Measurements from ENCODE around the gene HPCAL1. TPM values are rescaled to one million over a fixed set of nuclear protein-coding genes. Genes with fewer than 3 reads are reported as not detected.

Gene HPCAL1
- total RNA-seq, 4 donors from 2014 or later = 34.5 to 54.2 (median 41.3) TPM

GRCh38 chr2:10332402-10333246 lies 29.9 kb downstream of the HPCAL1 start:
- Histone ChIP-seq H3K4me1 (peaks cover 30 to 47% (median 45%) of the 10 kb centered on the region in 4 donors), H3K9me3 (peaks cover 0 to 12% (median 0%) of the 10 kb centered on the region in 4 donors), H3K27me3 (no peaks in the 10 kb centered on the region), H3K4me3 (no peak overlapping the region), H3K36me3 (peaks cover 0 to 5% (median 0%) of the 10 kb centered on the region in 4 donors), H3K27ac (replicated peaks in 1 of 4) (peak overlapping the region in 1 of 4 donors; percentile 18)
- TF ChIP-seq EP300 (IDR thresholded peaks at IDR 0.05) (no peak), CTCF (IDR thresholded peaks at IDR 0.05) (no peak), POLR2A (IDR thresholded peaks at IDR 0.05; ENCODE audit: low read depth) (no peak), POLR2AphosphoS5 (IDR thresholded peaks at IDR 0.05) (no peak)
- no peak for DNase-seq (ENCODE audit: extremely low spot score)
- intact Hi-C loops (cut with DNase I) = no loop called here
- 73% methylated on average over 15 of the region's 15 CpGs for WGBS

- Histone ChIP-seq H3K4me1 (peaks cover 25 to 47% (median 45%) of the 10 kb centered on the region in 4 donors), H3K9me3 (peaks cover 0 to 12% (median 0%) of the 10 kb centered on the region in 4 donors), H3K36me3 (peaks cover 0 to 5% (median 0%) of the 10 kb centered on the region in 4 donors), H3K27me3 (no peaks in the 10 kb centered on the region), H3K27ac (replicated peaks in 1 of 4) (no peak overlapping the region), H3K4me3 (no peak overlapping the region)
- intact Hi-C loops (cut with DNase I) = no loop called here
- TF ChIP-seq EP300 (IDR thresholded peaks at IDR 0.05) = no peak
- TF ChIP-seq POLR2A (IDR thresholded peaks at IDR 0.05; ENCODE audit: low read depth) = no peak
- TF ChIP-seq CTCF (IDR thresholded peaks at IDR 0.05) = no peak
- TF ChIP-seq POLR2AphosphoS5 (IDR thresholded peaks at IDR 0.05) = no peak
- 68% methylated on average over 4 of the region's 5 CpGs for WGBS
- no peak for DNase-seq (ENCODE audit: extremely low spot score)
These were observed 30.5 kb downstream of the HPCAL1 start for GRCh38 chr2:10333247-10333613.

GRCh38 chr2:10333966-10334365 lies 31.3 kb downstream of the HPCAL1 start:
- intact Hi-C loops (cut with DNase I) = no loop called here
- 86% methylated on average over 7 of the region's 7 CpGs for WGBS
- no peak for TF ChIP-seq POLR2A (IDR thresholded peaks at IDR 0.05; ENCODE audit: low read depth)
- no peak for TF ChIP-seq EP300 (IDR thresholded peaks at IDR 0.05)
- Histone ChIP-seq H3K4me3 (no peak overlapping the region), H3K27me3 (no peaks in the 10 kb centered on the region), H3K4me1 (peaks cover 25 to 46% (median 44%) of the 10 kb centered on the region in 4 donors), H3K36me3 (peaks cover 0 to 5% (median 0%) of the 10 kb centered on the region in 4 donors), H3K9me3 (peaks cover 0 to 12% (median 0%) of the 10 kb centered on the region in 4 donors), H3K27ac (replicated peaks in 1 of 4) (no peak overlapping the region)
- DNase-seq (ENCODE audit: extremely low spot score) = no peak

- H3K9me3 ChIP-seq = peaks cover 0 to 12% (median 0%) of the 10 kb centered on the region in 4 donors
- H3K4me1 ChIP-seq = peaks cover 15 to 33% (median 32%) of the 10 kb centered on the region in 4 donors
- intact Hi-C loops (cut with DNase I) = no loop called here
- TF ChIP-seq POLR2AphosphoS5 (IDR thresholded peaks at IDR 0.05) (no peak), CTCF (IDR thresholded peaks at IDR 0.05) (no peak), EP300 (IDR thresholded peaks at IDR 0.05) (no peak)
- H3K36me3 ChIP-seq = peaks cover 0 to 5% (median 0%) of the 10 kb centered on the region in 4 donors
- H3K27ac ChIP-seq (replicated peaks in 1 of 4) = no peak overlapping the region
- DNase-seq (ENCODE audit: extremely low spot score) = no peak
- no peak overlapping the region for H3K4me3 ChIP-seq
- no peaks in the 10 kb centered on the region for H3K27me3 ChIP-seq
- 95% methylated on average over 9 of the region's 9 CpGs for WGBS
These were observed 32.5 kb downstream of the HPCAL1 start for GRCh38 chr2:10335046-10335840.

GRCh38 chr2:10336283-10336682 lies 33.6 kb downstream of the HPCAL1 start:
- 86% methylated on average over 4 of the region's 4 CpGs for WGBS
- Histone ChIP-seq H3K36me3 (peaks cover 0 to 5% (median 0%) of the 10 kb centered on the region in 4 donors), H3K4me1 (peaks cover 8 to 23% (median 22%) of the 10 kb centered on the region in 4 donors), H3K4me3 (no peak overlapping the region), H3K9me3 (peaks cover 0 to 12% (median 0%) of the 10 kb centered on the region in 4 donors), H3K27ac (replicated peaks in 1 of 4) (no peak overlapping the region), H3K27me3 (no peaks in the 10 kb centered on the region)
- TF ChIP-seq EP300 (IDR thresholded peaks at IDR 0.05) (no peak), CTCF (IDR thresholded peaks at IDR 0.05) (no peak), POLR2A (IDR thresholded peaks at IDR 0.05; ENCODE audit: low read depth) (no peak), POLR2AphosphoS5 (IDR thresholded peaks at IDR 0.05) (no peak)
- intact Hi-C loops (cut with DNase I) = no loop called here
- DNase-seq (ENCODE audit: extremely low spot score) = no peak
